Endothelial cell of umbilical vein (primary cell): ENCODE measurements around the gene CATSPER3. TPM values are rescaled to one million over a fixed set of nuclear protein-coding genes. Genes with fewer than 3 reads are reported as not detected.
A peak's percentile ranks its signal among the peaks of the same experiment; 100 is the strongest.

Source experiments
- BruUV-seq: library from RNA; stranded (reverse); fragments of 400-500 nt; replicated peaks from 2 replicates; lab custom pipeline; 2021; lab: Mats Ljungman, UMichigan
- CTCF ChIA-PET: fragments of 300-600, 350-600 bp; sonication (Branson Sonifier 250); formaldehyde crosslinking; loops from one replicate; lab custom pipeline; 2021; ENCODE audit warnings: antibody characterized with exemption, inconsistent platforms; lab: Charles Lee
- POLR2A ChIA-PET: fragments of 300-600, 350-600 bp; sonication (Branson Sonifier 250); formaldehyde crosslinking; loops from one replicate; lab custom pipeline; 2021; ENCODE audit warnings: antibody characterized with exemption, inconsistent platforms; lab: Charles Lee
- DNase-seq: peaks from one replicate; pipeline ENCODE4 v3.0.0-alpha.2; 2011; ENCODE audit warnings: low read depth, low spot score
- FAIRE-seq: peaks from 2 replicates; lab custom pipeline; 2011; peaks lifted over from hg19 to GRCh38; lab: Jason Lieb, UNC
- H2AFZ ChIP-seq: 2 replicates; pipeline ENCODE4 v1.6.0; 2012; ENCODE audit warnings: low read depth, low read length, control low read depth, inconsistent platforms
- H3K27ac ChIP-seq: 2 replicates; pipeline ENCODE4 v1.5.1; 2011; ENCODE audit warnings: low read depth, mild to moderate bottlenecking, control low read depth, low read length, moderate library complexity; ENCODE audit not compliant: insufficient read depth
- H3K27me3 ChIP-seq, 2 experiments: 2 replicates each; pipeline versions ENCODE4 v1.6.0 to v1.6.1; 2011; ENCODE audit warnings: low read length in 2 of 2, mixed read lengths in 1 of 2; ENCODE audit not compliant: control insufficient read depth in 2 of 2, insufficient read depth in 2 of 2
- H3K36me3 ChIP-seq, 2 experiments: 2 replicates in 1 of 2; 3 replicates in 1 of 2; pipeline ENCODE4 v1.5.1; 2011; ENCODE audit warnings: low read length in 2 of 2, mild to moderate bottlenecking in 1 of 2, moderate library complexity in 1 of 2; ENCODE audit not compliant: control insufficient read depth in 2 of 2, insufficient read depth in 2 of 2; ENCODE audit errors: extremely low read depth in 1 of 2
- H3K4me1 ChIP-seq: 3 replicates; pipeline ENCODE4 v1.5.1; 2011; ENCODE audit warnings: mild to moderate bottlenecking, low read length; ENCODE audit not compliant: control insufficient read depth, insufficient read depth; ENCODE audit errors: extremely low read depth
- H3K4me2 ChIP-seq: 2 replicates; pipeline ENCODE4 v1.6.1; 2011; ENCODE audit warnings: low read length, control low read depth, mixed read lengths; ENCODE audit not compliant: insufficient read depth
- H3K4me3 ChIP-seq, 3 experiments: fragments of 200-600 bp in 1 of 3; sonication (generic), shearing (Covaris generic) in 1 of 3; replicated peaks in 1 of 3; 2 replicates each; pipeline ENCODE4 v1.5.1; 2011 to 2016; ENCODE audit warnings: control low read depth in 3 of 3, low read length in 3 of 3, mild to moderate bottlenecking in 2 of 3, inconsistent platforms in 1 of 3, low read depth in 1 of 3, moderate library complexity in 1 of 3; ENCODE audit not compliant: insufficient read depth in 1 of 3
- H3K79me2 ChIP-seq: 2 replicates; pipeline ENCODE4 v1.6.0; 2012; ENCODE audit warnings: low read length, inconsistent platforms; ENCODE audit not compliant: control insufficient read depth, insufficient read depth
- H3K9ac ChIP-seq: replicated peaks from 2 replicates; pipeline ENCODE3; 2011; ENCODE audit warnings: low read length, control low read depth; ENCODE audit not compliant: insufficient read depth; ENCODE audit errors: extremely low read depth
- H3K9me1 ChIP-seq: replicated peaks from 3 replicates; pipeline ENCODE4 v1.6.0; 2011; ENCODE audit warnings: mild to moderate bottlenecking, low read length; ENCODE audit not compliant: control insufficient read depth, insufficient read depth; ENCODE audit errors: extremely low read depth
- H3K9me3 ChIP-seq: replicated peaks from 2 replicates; pipeline ENCODE4 v1.5.1; 2012; ENCODE audit warnings: low read length, inconsistent platforms; ENCODE audit not compliant: control insufficient read depth, insufficient read depth
- H4K20me1 ChIP-seq: replicated peaks from 2 replicates; pipeline ENCODE3; 2011; ENCODE audit warnings: mild to moderate bottlenecking, low read length; ENCODE audit not compliant: control insufficient read depth, insufficient read depth; ENCODE audit errors: extremely low read depth
- EZH2 ChIP-seq: IDR thresholded peaks from 2 replicates; pipeline ENCODE4 v1.6.1; 2012; ENCODE audit warnings: borderline replicate concordance, low read depth, mild to moderate bottlenecking, moderate library complexity, low read length, inconsistent platforms; ENCODE audit not compliant: severe bottlenecking
- JUN ChIP-seq: IDR thresholded peaks from 2 replicates; pipeline ENCODE4 v1.6.1; 2011; ENCODE audit warnings: borderline replicate concordance, low read depth; ENCODE audit not compliant: insufficient read length, insufficient read depth
- MYC ChIP-seq: IDR thresholded peaks from one replicate; pipeline ENCODE4 v1.6.1; 2011; ENCODE audit warnings: mild to moderate bottlenecking, low read depth, low read length
- POLR2AphosphoS5 ChIP-seq: IDR thresholded peaks from 2 replicates; pipeline ENCODE4 v1.6.1; 2012; ENCODE audit warnings: low read depth, mild to moderate bottlenecking, control low read depth, low read length, moderate library complexity; ENCODE audit not compliant: insufficient read depth
- dilution Hi-C: fragments of 300-500 bp; cut with MboI; formaldehyde crosslinking; loops from one replicate; pipeline ENCODE4 v1.15.0; 2019; ENCODE audit warnings: low sequenced_read_pairs; ENCODE audit not compliant: extremely low pct_ligation_motif_present
- intact Hi-C: fragments of 100-400 bp; cut with micrococcal nuclease; formaldehyde crosslinking; loops from one replicate; pipeline ENCODE4 v1.10.0; 2022
- polyA plus RNA-seq, 4 experiments: library from polyadenylated mRNA; depleted of rRNA in 3 of 4; stranded (reverse) in 3 of 4; unstranded in 1 of 4; fragments of >200 nt; gene quantifications; 2 replicates each; pipeline versions ENCODE4 v1.2.1 to v1.2.3, GENCODE V29; 2011 to 2012; ENCODE audit warnings: missing spikeins in 1 of 4
- total RNA-seq: library from RNA; stranded (reverse); gene quantifications from 2 replicates; pipeline ENCODE4 v1.2.3, GENCODE V29; 2021

The CATSPER3 gene
- total and polyA plus RNA-seq, 2 donors (not counting 3 experiments of a cell fraction or from before 2014, with no cell fraction given) = 0.43 to 0.71 TPM

DNA sequence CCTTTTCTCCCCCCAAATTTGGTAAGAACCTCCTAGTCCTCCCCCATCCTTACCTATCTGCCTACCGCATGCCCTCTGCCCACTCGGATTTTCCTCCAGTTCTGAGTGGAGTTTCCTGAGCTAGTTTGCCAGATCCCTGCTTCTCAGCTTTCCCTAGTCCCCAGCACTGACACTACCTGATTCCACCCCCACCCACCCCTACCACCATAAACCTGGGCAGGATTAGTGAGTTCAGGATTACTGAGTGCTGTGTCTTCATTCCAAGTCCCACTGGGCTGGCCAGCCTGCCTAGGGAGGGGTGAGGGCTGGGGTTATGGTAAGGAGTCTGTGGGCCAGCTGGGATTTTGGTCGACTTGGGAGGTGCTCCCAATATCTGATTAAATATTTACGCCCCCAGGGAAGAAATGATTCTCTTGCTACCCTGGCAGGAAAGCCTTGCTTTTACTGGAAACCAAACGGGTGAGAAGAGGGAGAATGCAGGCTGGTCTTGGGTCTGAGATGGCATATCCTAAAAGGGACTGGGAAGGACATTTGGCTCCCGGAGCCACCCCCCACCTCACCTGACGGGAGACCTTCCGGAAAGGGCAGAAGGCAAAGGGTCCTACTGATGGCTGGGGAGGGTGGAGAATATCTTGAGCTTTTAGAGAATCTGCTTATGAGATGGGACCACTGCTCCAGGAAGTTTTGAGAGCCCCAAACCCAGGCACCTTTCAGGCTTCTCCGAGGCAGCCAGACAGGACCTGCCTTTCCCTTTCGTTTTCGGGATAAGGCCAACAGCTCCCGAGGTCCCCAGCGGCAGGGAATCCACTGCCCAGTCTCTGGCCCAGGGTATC is 62.6 kb downstream of the CATSPER3 start:
- Histone ChIP-seq H3K27me3 (peaks cover 75 to 90% of the 10 kb centered on the region in 2 experiments), H3K27ac (no peak overlapping the region)
- CTCF ChIA-PET = interaction anchor here (0.8 kb wide), 1 partner anchor 9 kb away, joined by 3 read pairs; no protein-coding TSS in a partner anchor

DNA sequence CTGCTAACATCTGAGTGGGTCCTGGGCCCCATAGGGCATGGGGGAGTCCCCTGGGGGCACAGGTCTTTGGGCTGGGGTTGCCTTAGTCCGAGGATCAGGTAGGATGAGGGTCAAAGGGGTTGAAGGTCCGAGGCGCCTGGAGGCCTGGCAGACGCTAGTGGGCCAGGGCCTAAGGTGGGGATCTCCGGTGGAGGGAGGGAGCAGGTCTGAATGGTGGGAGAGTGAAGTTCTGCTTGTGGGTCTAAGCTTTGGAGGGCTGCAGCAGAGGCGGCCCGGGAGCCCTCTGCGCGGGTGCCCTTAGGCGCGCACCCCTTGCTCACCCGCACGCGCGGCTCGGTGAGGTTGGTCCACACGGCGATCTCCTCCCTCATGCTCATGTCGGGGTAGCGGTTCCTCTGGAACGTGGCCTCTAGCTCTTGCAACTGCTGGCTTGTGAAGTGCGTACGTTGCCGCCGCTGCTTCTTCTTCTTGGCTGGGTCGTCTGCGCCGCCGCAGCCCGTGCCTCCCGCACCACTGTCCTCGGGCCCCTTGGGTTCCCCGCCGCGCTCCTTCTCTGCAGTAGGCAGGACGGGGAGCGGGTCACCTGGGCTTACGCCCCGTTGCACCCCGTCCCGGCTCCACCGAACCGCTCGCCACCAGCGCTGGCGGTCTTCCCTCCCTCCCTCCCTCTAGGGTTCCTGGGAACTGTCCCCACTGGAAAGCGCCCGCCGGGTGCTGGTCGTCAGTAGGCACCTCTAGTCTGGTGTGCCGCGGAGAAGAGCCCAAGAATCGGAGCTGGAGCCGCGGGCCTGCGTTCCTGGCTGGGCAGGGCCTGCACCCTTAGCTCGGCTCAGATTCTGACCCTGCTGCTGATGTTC is 63.5 kb downstream of the CATSPER3 start:
- TF ChIP-seq JUN = no peak
- TF ChIP-seq EZH2 = peak; percentile 86
- Histone ChIP-seq H3K9me1 (no peaks in the 10 kb centered on the region), H3K4me1 (peaks cover 5% of the 10 kb centered on the region), H3K4me3 (no peak overlapping the region), H3K9ac (no peak overlapping the region), H3K27me3 (peaks cover 79 to 93% of the 10 kb centered on the region in 2 experiments), H3K36me3 (no peaks in the 10 kb centered on the region), H3K79me2 (no peaks in the 10 kb centered on the region), H2AFZ (no peak overlapping the region), H3K27ac (no peak overlapping the region), H4K20me1 (no peaks in the 10 kb centered on the region), H3K4me2 (no peak overlapping the region), H3K9me3 (no peaks in the 10 kb centered on the region)
- ChIA-PET POLR2A (no interaction called here), CTCF (interaction anchor here (0.8 kb wide), 1 partner anchor 8 kb away, joined by 3 read pairs; no protein-coding TSS in a partner anchor)
- dilution Hi-C loops = no loop called here
- FAIRE-seq (no peak), DNase-seq (no peak)
- intact Hi-C loops = loop anchor here (5.0 kb wide), 1 partner anchor 301 kb away; no protein-coding TSS in a partner anchor
- BruUV-seq = no TSS peak

More for the DNA sequence above, 62.6 kb downstream of the CATSPER3 start:
- no peak for DNase-seq
- Histone ChIP-seq H4K20me1 (no peaks in the 10 kb centered on the region), H3K9ac (no peak overlapping the region), H3K4me3 (no peak overlapping the region), H2AFZ (no peak overlapping the region), H3K4me1 (peaks cover 5% of the 10 kb centered on the region), H3K36me3 (no peaks in the 10 kb centered on the region), H3K9me1 (no peaks in the 10 kb centered on the region), H3K9me3 (no peaks in the 10 kb centered on the region), H3K4me2 (no peak overlapping the region), H3K79me2 (no peaks in the 10 kb centered on the region)
- no TSS peak for BruUV-seq
- intact Hi-C loops (loop anchor here (5.0 kb wide), 1 partner anchor 302 kb away; no protein-coding TSS in a partner anchor), dilution Hi-C loops (no loop called here)
- TF ChIP-seq EZH2 (no peak), MYC (no peak), POLR2AphosphoS5 (no peak)
- POLR2A ChIA-PET = no interaction called here
- FAIRE-seq = no peak
